GM23338 (cell line): Measurements from ENCODE around the gene TRABD2A. TPM values are rescaled to one million over a fixed set of nuclear protein-coding genes. Genes with fewer than 3 reads are reported as not detected.
"Not testable (repeated sequence)": the region's sequence is repeated elsewhere in the genome, so short reads cannot be mapped to it uniquely, and the experiment has no call there.

Experiments used
- ATAC-seq: fragments of 200-7000 bp; cut with Tn5 transposase; 3 replicates; pipeline ENCODE4 v1.9.1; 2020
- DNase-seq: peaks from one replicate; pipeline ENCODE4 v3.0.0-alpha.2; 2015; ENCODE audit warnings: low spot score
- H2AFZ ChIP-seq: fragments of 200-600 bp; sonication (generic); 2 replicates; pipeline ENCODE4 v1.8.0; 2016; ENCODE audit warnings: antibody characterized with exemption, mild to moderate bottlenecking, moderate library complexity
- H3F3A ChIP-seq: fragments of 200-600 bp; sonication (generic); replicated peaks from 2 replicates; pipeline ENCODE4 v1.8.0; 2017; ENCODE audit warnings: antibody characterized with exemption, mixed run types, low read depth
- H3K27ac ChIP-seq: fragments of 200-600 bp; sonication (generic); 2 replicates; pipeline ENCODE4 v1.6.1; 2016; ENCODE audit warnings: low read depth
- H3K27me3 ChIP-seq: fragments of 200-600 bp; sonication (generic); 2 replicates; pipeline ENCODE4 v1.8.0; 2016; ENCODE audit warnings: mild to moderate bottlenecking, mixed run types, moderate library complexity; ENCODE audit not compliant: insufficient read depth
- H3K36me3 ChIP-seq: fragments of 200-600 bp; sonication (generic); 2 replicates; pipeline ENCODE4 v1.8.0; 2016; ENCODE audit warnings: mild to moderate bottlenecking; ENCODE audit not compliant: insufficient read depth
- H3K4me1 ChIP-seq: fragments of 200-600 bp; sonication (generic); 2 replicates; pipeline ENCODE4 v1.8.0; 2016; ENCODE audit warnings: mild to moderate bottlenecking, moderate library complexity; ENCODE audit not compliant: insufficient read depth
- H3K4me2 ChIP-seq: fragments of 200-600 bp; sonication (generic); 2 replicates; pipeline ENCODE4 v1.7.1; 2017; ENCODE audit warnings: mixed run types
- H3K4me3 ChIP-seq: fragments of 200-600 bp; sonication (generic); 2 replicates; pipeline ENCODE4 v1.6.1; 2016; ENCODE audit warnings: mixed run types
- H3K79me2 ChIP-seq: fragments of 200-600 bp; sonication (generic); replicated peaks from 2 replicates; pipeline ENCODE4 v1.8.0; 2017; ENCODE audit warnings: mild to moderate bottlenecking; ENCODE audit not compliant: insufficient read depth
- H3K9me2 ChIP-seq: fragments of 200-600 bp; sonication (generic); 2 replicates; pipeline ENCODE4 v1.8.0; 2017; ENCODE audit not compliant: insufficient read depth
- H4K20me1 ChIP-seq: fragments of 200-600 bp; sonication (generic); replicated peaks from 2 replicates; pipeline ENCODE4 v1.8.0; 2017; ENCODE audit warnings: mild to moderate bottlenecking; ENCODE audit not compliant: insufficient read depth
- H3K27ac Mint-ChIP-seq: 2 replicates; pipeline ENCODE4 v1.8.0; 2020; ENCODE audit warnings: inconsistent platforms, mild to moderate bottlenecking, moderate library complexity, mixed read lengths
- H3K27me3 Mint-ChIP-seq: 3 replicates; pipeline ENCODE4 v1.8.0; 2022; ENCODE audit warnings: low read depth, mild to moderate bottlenecking, moderate library complexity, mixed read lengths, inconsistent platforms; ENCODE audit not compliant: insufficient read depth, poor library complexity
- H3K36me3 Mint-ChIP-seq: 3 replicates; pipeline ENCODE4 v1.8.0; 2021; ENCODE audit warnings: low read depth, mild to moderate bottlenecking, inconsistent platforms, moderate library complexity, mixed read lengths
- H3K4me1 Mint-ChIP-seq: 3 replicates; pipeline ENCODE4 v1.8.0; 2020; ENCODE audit warnings: mild to moderate bottlenecking, inconsistent platforms, mixed read lengths
- H3K4me3 Mint-ChIP-seq: 3 replicates; pipeline ENCODE4 v1.8.0; 2021; ENCODE audit warnings: moderate library complexity, mild to moderate bottlenecking, inconsistent platforms, mixed read lengths
- H3K9me3 Mint-ChIP-seq: 3 replicates; pipeline ENCODE4 v1.8.0; 2020; ENCODE audit warnings: moderate library complexity, mild to moderate bottlenecking, inconsistent platforms, mixed read lengths
- CREB1 ChIP-seq: fragments of 250-450 bp; sonication (Bioruptor Pico); IDR thresholded peaks from 2 replicates; pipeline ENCODE4 v1.5.0; 2020; ENCODE audit warnings: low read depth, mild to moderate bottlenecking, moderate library complexity
- ZNF114 ChIP-seq: fragments of 250-450 bp; sonication (Bioruptor Pico); IDR thresholded peaks from 2 replicates; pipeline ENCODE4 v1.5.0; 2020; ENCODE audit warnings: mild to moderate bottlenecking, moderate library complexity
- polyA plus RNA-seq: library from polyadenylated mRNA; unstranded; fragments of >200 nt; fragmentation: Nextera tagmentation; extraction: Ambion mirVana; gene quantifications from 2 replicates; pipeline ENCODE4 v1.2.1, GENCODE V29; 2016
- total RNA-seq: library from RNA; depleted of rRNA; stranded (reverse); fragments of >200 nt; shearing (Covaris generic); gene quantifications from 2 replicates; pipeline ENCODE4 v1.2.3, GENCODE V29; 2014; rRNA removed

TRABD2A gene
- total and polyA plus RNA-seq, 2 experiments from 2014 or later: 5.5 to 12.1 TPM

DNA sequence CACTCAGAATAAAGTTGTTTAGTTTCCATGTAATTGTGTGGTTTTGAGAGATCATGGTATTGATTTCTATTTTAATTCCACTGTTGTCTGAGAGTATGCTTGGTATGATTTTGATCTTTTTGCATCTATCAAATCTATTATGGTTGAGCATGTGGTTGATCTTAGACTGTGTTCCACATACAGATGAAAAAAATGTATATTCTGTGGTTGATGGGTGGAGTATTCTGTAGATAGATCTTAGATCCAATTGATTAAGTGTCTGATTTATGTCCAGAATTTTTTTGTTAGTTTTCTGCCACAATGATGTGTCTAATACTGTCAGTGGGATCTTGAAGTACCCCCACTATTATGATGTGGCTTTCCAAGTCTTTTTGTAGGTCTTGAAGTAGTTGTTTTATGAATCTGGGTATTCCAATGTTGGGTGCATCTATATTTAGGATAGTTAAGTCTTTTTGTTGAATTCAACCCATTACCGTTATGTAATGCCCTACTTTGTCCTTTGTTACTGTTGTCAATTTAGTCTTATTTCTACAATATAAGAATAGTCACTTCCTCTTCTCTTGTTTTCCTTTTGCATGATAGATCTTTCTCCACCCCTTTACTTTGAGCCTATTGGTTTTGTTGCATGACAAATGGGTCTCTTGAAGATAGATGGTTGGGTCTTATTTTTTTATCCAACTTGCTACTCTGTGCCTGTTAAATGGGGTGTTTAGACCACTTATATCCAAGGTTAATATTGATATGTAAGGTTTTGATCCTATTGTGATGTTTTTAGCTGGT is 101.8 kb downstream of the TRABD2A start:
- no peaks in the 10 kb centered on the region for H3K79me2 ChIP-seq
- H3K27ac ChIP-seq: no peak overlapping the region
- H4K20me1 ChIP-seq: no peaks in the 10 kb centered on the region
- peaks cover 6% of the 10 kb centered on the region; the same call in 2 of the 3 replicates for H3K4me1 Mint-ChIP-seq
- no peak overlapping the region for H3K4me3 ChIP-seq
- H3K27me3 Mint-ChIP-seq: no peaks in the 10 kb centered on the region
- peaks cover 4% of the 10 kb centered on the region; the same call in 1 of the 2 replicates for H3K36me3 ChIP-seq
- H3K4me3 Mint-ChIP-seq: no peak overlapping the region
- 0 out of 2 replicates have a peak, but pooled peaks cover 3% of the 10 kb centered on the region for H3K9me2 ChIP-seq
- peaks cover 3% of the 10 kb centered on the region; the same call in 2 of the 3 replicates for H3K36me3 Mint-ChIP-seq
- H3K9me3 Mint-ChIP-seq: peaks cover 18% of the 10 kb centered on the region
- no peak for ATAC-seq
- no peak for TF ChIP-seq ZNF114
- no peak overlapping the region for H3K27ac Mint-ChIP-seq
- H2AFZ ChIP-seq: no peak overlapping the region
- no peak overlapping the region for H3K4me2 ChIP-seq
- H3F3A ChIP-seq: no peaks in the 10 kb centered on the region
- H3K27me3 ChIP-seq: no peaks in the 10 kb centered on the region
- DNase-seq: no peak
- H3K4me1 ChIP-seq: peaks cover 10% of the 10 kb centered on the region; the same call in 1 of the 2 replicates

DNA sequence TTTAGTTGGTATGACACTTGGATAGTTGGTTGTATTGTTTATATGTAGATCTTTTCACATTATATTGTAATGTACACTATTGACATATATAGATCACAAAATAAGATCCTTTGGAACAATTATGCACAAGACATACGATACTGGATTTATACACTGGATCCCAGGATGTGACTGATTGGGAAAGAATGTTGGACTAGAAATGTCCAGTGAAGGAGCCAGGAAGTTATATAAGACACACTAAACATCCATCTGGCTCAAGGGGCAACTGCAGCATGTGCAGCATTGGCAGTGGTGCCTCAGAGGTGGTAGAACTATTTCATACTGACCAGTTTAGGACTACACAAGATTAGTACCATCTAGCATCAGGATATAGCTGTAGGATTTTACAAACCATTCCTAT is 104.9 kb downstream of the TRABD2A start:
- no peaks in the 10 kb centered on the region for H3K4me1 ChIP-seq
- peaks cover 4% of the 10 kb centered on the region; the same call in 1 of the 2 replicates for H3K36me3 ChIP-seq
- no peaks in the 10 kb centered on the region for H3K79me2 ChIP-seq
- H2AFZ ChIP-seq: no peak overlapping the region
- H3K4me2 ChIP-seq: no peak overlapping the region
- H3K9me2 ChIP-seq: peaks cover 3% of the 10 kb centered on the region
- no peak for DNase-seq
- H3K4me3 ChIP-seq: no peak overlapping the region
- no peak for TF ChIP-seq CREB1
- Mint-ChIP-seq H3K9me3 (peaks cover 23% of the 10 kb centered on the region), H3K36me3 (peaks cover 3% of the 10 kb centered on the region; the same call in 2 of the 3 replicates), H3K27me3 (no peaks in the 10 kb centered on the region), H3K4me3 (no peak overlapping the region), H3K27ac (no peak overlapping the region), H3K4me1 (no peaks in the 10 kb centered on the region)
- H3K27ac ChIP-seq: no peak overlapping the region
- no peak for ATAC-seq
- H3F3A ChIP-seq: no peaks in the 10 kb centered on the region
- H3K27me3 ChIP-seq: no peaks in the 10 kb centered on the region
- no peaks in the 10 kb centered on the region for H4K20me1 ChIP-seq

DNA sequence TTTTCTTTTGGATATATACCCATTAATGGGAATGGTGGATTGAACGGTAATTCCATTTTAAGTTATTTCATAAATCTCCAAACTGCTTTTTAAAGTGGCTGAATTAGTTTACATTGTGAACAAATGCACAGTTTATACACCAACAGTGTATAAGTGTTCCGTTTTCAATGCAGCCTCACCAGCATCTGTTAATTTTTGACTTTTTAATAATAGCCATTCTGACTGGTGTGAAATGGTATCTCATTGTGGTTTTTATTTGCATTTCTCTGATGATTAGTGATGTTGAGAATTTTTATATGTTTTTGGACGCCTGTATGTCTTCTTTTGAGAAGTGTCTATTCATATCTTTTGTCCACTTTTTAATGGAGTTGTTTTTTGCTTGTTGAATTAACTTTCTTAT is 107.3 kb downstream of the TRABD2A start:
- not testable (repeated sequence) for H3K27me3 Mint-ChIP-seq, H3K4me1 ChIP-seq, H4K20me1 ChIP-seq, DNase-seq, H3K27me3 ChIP-seq, H3K27ac ChIP-seq, H3K4me2 ChIP-seq, H3K36me3 Mint-ChIP-seq, H3K4me1 Mint-ChIP-seq, H3K9me2 ChIP-seq, H3K36me3 ChIP-seq, H3K79me2 ChIP-seq, H3F3A ChIP-seq, H3K27ac Mint-ChIP-seq, H3K4me3 ChIP-seq, H3K4me3 Mint-ChIP-seq, H2AFZ ChIP-seq, ATAC-seq
- H3K9me3 Mint-ChIP-seq: peaks cover 23% of the 10 kb centered on the region

Other genes starting within 250 kb of the TRABD2A start
- gene TMSB10, start 24.6 kb upstream of the TRABD2A start, total RNA-seq: 834 and 976 TPM in 2 replicates
- 2,942 and 3,166 TPM in 2 replicates for gene TMSB10, start 24.6 kb upstream of the TRABD2A start, polyA plus RNA-seq
- 120 and 129 TPM in 2 replicates for gene KCMF1, start 90.1 kb upstream of the TRABD2A start, total RNA-seq
- gene KCMF1, start 90.1 kb upstream of the TRABD2A start, polyA plus RNA-seq: 29.3 and 39.4 TPM in 2 replicates